ENCODE results near the gene C1orf52.

Gene C1orf52

GRCh38 chr1:85230305-85230977, 29.0 kb downstream of the C1orf52 start:
- H3K9me3 ChIP-seq: no peaks in the 10 kb centered on the region
- TF ChIP-seq CTCF (IDR thresholded peaks at IDR 0.05; ENCODE audit: low read depth, low read length): peak; percentile 32
- H3K27me3 ChIP-seq: no peaks in the 10 kb centered on the region; the same call in 1 of the 2 replicates
- no peaks in the 10 kb centered on the region for H3K36me3 ChIP-seq
- H3K4me3 ChIP-seq (ENCODE audit: low read depth, low read length): no peak overlapping the region
- H3K4me1 ChIP-seq: no peaks in the 10 kb centered on the region
- DNase-seq: no peak

GRCh38 chr1:85229574-85230097, 29.8 kb downstream of the C1orf52 start:
- DNase-seq: no peak
- no peaks in the 10 kb centered on the region; the same call in 1 of the 2 replicates for H3K27me3 ChIP-seq
- H3K36me3 ChIP-seq: no peaks in the 10 kb centered on the region
- H3K4me1 ChIP-seq: no peaks in the 10 kb centered on the region
- H3K4me3 ChIP-seq (ENCODE audit: low read depth, low read length): no peak overlapping the region
- no peaks in the 10 kb centered on the region for H3K9me3 ChIP-seq
- no peak for TF ChIP-seq CTCF (IDR thresholded peaks at IDR 0.05; ENCODE audit: low read depth, low read length)

- Histone ChIP-seq H3K4me1 (no peaks in the 10 kb centered on the region), H3K9me3 (no peaks in the 10 kb centered on the region), H3K36me3 (no peaks in the 10 kb centered on the region), H3K27me3 (no peaks in the 10 kb centered on the region; the same call in none of the 2 replicates), H3K4me3 (ENCODE audit: low read depth, low read length) (no peak overlapping the region)
- no peak for TF ChIP-seq CTCF (IDR thresholded peaks at IDR 0.05; ENCODE audit: low read depth, low read length)
- DNase-seq: no peak
These were observed 30.5 kb downstream of the C1orf52 start for GRCh38 chr1:85228972-85229371.

- H3K4me3 ChIP-seq (ENCODE audit: low read depth, low read length): no peak overlapping the region
- no peak for TF ChIP-seq CTCF (IDR thresholded peaks at IDR 0.05; ENCODE audit: low read depth, low read length)
- no peaks in the 10 kb centered on the region for H3K4me1 ChIP-seq
- H3K9me3 ChIP-seq: no peaks in the 10 kb centered on the region
- H3K36me3 ChIP-seq: no peaks in the 10 kb centered on the region
- DNase-seq: no peak
- peaks cover under 1% of the 10 kb centered on the region for H3K27me3 ChIP-seq
These were observed 33.7 kb downstream of the C1orf52 start for GRCh38 chr1:85225624-85226380.

- no peak overlapping the region for H3K4me3 ChIP-seq (ENCODE audit: low read depth, low read length)
- DNase-seq: no peak
These were observed 34.5 kb downstream of the C1orf52 start for GRCh38 chr1:85224734-85225623.

More at GRCh38 chr1:85224734-85225623, 34.5 kb downstream of the C1orf52 start:
- Histone ChIP-seq H3K36me3 (no peaks in the 10 kb centered on the region), H3K9me3 (no peaks in the 10 kb centered on the region), H3K27me3 (peaks cover 4% of the 10 kb centered on the region), H3K4me1 (no peaks in the 10 kb centered on the region)
- no peak for TF ChIP-seq CTCF (IDR thresholded peaks at IDR 0.05; ENCODE audit: low read depth, low read length)
